ENCODE data around the gene SMIM29.

SMIM29 gene

DNA sequence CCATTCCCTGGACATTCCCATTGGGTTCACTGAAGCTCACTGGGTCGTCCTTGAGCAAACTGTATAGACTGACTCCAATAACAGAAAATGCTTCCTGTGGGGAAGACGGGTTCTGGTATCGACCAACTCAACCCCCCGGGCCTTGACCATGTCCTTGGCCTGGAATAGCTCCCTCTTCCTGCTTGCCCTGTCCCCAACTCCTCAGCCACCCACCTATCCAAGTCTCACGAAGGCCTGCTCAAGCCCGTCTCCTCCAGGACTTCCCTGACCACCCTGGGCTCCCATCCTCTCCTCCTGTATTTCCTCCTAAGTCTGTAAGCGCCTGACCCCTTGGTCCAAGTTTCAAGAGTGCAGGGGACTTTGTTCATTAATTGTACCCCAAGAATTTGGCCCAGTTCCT lies 14.9 kb downstream of the SMIM29 start:
- TF ChIP-seq CTCF (IDR thresholded peaks at IDR 0.05), result no peak

- TF ChIP-seq CTCF (IDR thresholded peaks at IDR 0.05), result no peak
Measured at GRCh38 chr6:34232901-34233300, 15.9 kb downstream of the SMIM29 start.

- no peak for TF ChIP-seq CTCF (IDR thresholded peaks at IDR 0.05)
Measured at GRCh38 chr6:34231566-34232336, 17.1 kb downstream of the SMIM29 start.

DNA sequence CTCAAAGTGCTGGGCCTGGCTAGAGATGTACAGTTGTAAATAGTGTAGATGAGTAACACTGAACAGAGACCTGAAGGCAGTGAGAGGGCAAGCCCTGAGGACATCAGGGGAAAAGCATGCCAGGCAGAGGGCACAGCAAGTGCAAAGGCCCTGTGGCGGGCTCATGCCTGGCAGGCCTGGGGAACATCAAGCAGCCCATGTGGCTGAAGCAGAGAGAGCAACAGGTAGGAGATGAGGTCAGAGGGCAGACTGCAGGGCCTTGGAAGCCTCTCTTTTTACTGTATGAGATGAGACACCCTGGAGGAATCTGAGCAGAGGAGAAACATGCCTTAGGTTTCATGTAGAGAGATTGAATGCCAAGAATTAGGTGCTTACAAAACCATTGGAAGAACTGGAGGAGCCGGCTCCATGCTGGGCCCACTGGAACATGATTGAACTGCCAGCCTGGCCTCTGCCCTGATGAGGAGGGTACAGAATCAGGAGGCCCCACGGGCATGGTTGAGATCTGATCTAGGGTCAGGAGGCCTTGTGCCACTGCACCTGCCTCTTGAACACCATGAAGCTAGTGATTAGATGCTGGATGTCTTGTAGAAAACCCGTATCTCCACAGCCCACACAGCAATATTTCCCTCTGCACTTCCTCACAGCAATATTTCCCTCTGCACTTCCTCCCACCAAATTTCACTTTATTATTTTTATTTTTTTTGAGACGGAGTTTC lies 18.0 kb downstream of the SMIM29 start:
- TF ChIP-seq CTCF (IDR thresholded peaks at IDR 0.05), result no peak

DNA sequence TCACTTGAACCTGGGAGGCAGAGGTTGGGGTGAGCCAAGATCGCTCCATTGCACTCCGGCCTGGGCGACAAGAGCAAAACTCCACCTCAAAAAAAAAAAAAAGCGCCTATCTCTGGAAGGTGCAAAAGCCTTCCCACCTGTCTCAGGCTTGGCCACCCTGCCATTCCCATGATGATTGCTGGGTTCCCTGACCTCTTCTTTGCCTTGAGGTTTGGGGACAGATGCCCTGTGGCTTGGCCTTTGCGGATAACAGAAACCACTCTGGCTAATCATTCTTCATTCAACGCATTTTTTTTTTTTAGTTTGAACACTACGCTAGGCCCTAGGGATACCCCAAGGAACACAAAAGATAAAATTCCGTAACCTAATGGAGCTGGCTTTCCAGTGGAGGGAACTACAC lies 18.9 kb downstream of the SMIM29 start:
- TF ChIP-seq CTCF (IDR thresholded peaks at IDR 0.05), result no peak

GRCh38 chr6:34227761-34228421 lies 20.9 kb downstream of the SMIM29 start:
- no peak for TF ChIP-seq CTCF (IDR thresholded peaks at IDR 0.05)

GRCh38 chr6:34226731-34227586 lies 21.8 kb downstream of the SMIM29 start:
- no peak for TF ChIP-seq CTCF (IDR thresholded peaks at IDR 0.05)
